Cardiac fibroblast (primary cell): ENCODE measurements around the gene NOTCH1.

Source experiments
- DNase-seq, 2 donors: peaks; one replicate each; pipeline versions ENCODE4 v3.0.0 to v3.0.0-alpha.2; 2010; ENCODE audit warnings: low read depth in 2 of 2
- H3K4me3 ChIP-seq, 2 donors: replicated peaks in 1 of 2; 1 replicate in 1 of 2; 2 replicates in 1 of 2; pipeline ENCODE4 v1.5.1; 2011; ENCODE audit warnings: low read depth in 2 of 2, low read length in 2 of 2, mild to moderate bottlenecking in 2 of 2, moderate library complexity in 1 of 2
- TF ChIP-seq, protein P1 (sequence below): IDR thresholded peaks from one replicate; pipeline ENCODE4 v1.5.1; 2011; ENCODE audit warnings: low read depth, mild to moderate bottlenecking, low read length, inconsistent platforms

NOTCH1 gene

GRCh38 chr9:136481558-136481957 lies 64.3 kb downstream of the NOTCH1 start:
- peak overlapping the region; percentile 75 to 85 for H3K4me3 ChIP-seq
- TF ChIP-seq, protein P1, sequence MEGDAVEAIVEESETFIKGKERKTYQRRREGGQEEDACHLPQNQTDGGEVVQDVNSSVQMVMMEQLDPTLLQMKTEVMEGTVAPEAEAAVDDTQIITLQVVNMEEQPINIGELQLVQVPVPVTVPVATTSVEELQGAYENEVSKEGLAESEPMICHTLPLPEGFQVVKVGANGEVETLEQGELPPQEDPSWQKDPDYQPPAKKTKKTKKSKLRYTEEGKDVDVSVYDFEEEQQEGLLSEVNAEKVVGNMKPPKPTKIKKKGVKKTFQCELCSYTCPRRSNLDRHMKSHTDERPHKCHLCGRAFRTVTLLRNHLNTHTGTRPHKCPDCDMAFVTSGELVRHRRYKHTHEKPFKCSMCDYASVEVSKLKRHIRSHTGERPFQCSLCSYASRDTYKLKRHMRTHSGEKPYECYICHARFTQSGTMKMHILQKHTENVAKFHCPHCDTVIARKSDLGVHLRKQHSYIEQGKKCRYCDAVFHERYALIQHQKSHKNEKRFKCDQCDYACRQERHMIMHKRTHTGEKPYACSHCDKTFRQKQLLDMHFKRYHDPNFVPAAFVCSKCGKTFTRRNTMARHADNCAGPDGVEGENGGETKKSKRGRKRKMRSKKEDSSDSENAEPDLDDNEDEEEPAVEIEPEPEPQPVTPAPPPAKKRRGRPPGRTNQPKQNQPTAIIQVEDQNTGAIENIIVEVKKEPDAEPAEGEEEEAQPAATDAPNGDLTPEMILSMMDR, result no peak
- no peak for DNase-seq

DNA sequence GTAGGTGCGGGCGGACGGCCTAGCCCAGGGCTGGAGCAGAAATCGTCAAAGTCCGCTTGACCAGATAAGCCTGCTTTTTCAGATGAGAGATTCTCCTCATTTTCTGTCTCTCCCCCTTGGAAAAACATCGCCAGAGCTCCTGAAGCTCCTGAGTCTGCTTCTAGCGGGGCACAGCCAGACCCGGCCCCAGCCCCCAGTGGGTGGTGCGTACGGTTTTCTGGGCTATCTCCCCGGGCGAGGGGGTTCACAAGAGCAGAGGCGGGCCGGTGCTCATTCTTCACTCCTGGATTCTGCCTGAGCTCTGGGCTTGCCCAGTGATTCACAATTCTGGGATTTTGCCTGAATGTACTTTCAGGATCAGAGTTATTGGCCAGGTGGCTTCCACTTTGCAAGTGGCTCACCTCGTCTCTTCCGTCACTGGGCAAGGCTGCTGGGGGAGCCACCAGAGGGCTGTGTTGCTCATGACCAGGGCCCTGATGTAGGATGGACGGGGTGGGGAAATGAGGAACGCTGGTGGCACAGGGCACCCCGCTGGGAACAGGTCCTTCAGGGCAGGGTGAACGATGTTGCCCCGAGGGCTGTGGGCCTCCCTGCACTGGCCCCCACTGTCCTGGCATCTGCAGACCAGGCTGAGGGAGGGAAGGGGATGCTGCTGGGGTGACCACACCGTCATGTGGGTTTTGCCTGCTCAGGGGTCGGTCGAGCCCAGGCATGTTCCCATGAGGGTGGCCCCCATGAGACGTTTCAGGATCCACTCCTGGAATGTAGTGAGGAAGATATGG lies 69.3 kb downstream of the NOTCH1 start:
- DNase-seq, result no peak
- no peak overlapping the region for H3K4me3 ChIP-seq
- TF ChIP-seq, protein P1, result no peak

DNA sequence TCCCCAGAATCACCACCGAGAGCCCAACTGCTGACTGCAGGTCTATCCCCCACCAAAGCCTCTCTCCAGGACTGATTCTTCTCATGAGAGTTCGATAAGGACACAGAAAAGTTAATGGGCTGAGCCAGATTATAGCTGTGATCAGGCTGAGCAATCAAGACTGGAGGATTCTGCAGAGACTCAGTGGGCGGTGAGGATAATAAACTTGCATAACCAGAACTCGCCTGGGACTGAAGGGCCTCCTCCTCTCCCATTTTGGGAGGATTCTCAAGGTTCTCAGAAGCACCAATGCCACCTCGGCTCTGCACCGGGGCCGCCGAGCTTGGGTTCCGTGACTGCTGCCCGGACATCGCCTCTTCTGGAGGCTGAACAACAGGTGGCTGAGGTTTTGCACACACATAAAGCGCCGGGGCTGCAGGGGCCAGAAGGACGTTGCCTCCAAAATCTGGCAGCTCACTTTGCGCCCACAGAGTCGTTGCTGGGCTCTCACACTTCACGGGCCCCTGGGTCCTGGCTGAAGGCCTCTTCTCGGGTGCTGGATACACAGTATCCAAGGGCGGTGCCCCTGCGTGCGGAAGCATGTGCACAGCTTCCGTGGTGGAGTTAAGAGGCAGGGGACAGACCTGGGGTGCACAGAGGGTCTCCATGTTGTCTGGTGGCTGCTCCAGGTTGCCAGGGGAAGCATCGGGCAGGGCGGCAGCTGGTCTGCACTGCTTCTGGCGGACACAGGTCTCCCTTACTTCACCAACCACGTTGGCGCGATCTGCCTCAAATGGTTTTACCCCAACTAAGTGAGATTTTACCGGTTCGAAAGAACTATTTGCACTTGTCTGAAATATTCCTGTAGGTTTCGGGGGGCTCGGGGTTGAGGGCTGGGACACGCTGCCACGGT lies 70.6 kb downstream of the NOTCH1 start:
- DNase-seq, result no peak

DNA sequence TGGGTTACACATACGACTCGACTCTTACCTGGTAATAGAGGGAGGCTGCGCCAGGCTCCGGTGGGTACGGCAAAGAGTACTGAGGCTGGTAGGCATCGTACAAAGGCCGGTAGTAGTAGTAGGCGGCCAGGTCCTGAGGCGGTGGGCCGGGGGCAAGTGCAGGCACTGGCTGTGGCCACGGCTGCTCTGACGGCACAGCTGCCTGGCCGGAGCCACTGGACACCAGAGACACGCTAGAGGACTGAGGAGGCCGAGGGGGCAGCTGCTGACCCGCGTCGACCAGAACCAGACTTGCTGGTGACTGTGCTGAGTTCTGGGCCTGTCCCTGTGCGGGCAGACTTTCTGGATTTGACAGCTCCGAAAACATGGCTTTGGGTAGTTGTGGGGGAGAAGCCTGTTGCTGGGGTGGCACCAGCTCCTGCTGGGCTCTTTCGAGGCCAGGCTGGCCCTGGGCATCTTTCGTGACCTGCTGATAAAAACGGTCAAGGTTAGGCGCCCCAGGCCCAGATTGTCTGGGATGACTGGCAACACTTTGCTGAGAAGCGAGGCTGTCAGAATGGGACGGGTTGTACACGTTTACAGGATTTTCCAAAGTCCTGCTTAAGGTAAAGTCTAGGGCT lies 71.7 kb downstream of the NOTCH1 start:
- no peak overlapping the region for H3K4me3 ChIP-seq
- TF ChIP-seq, protein P1, result no peak
- DNase-seq, result no peak

More for the DNA sequence above, 70.6 kb downstream of the NOTCH1 start:
- TF ChIP-seq, protein P1, result no peak
- H3K4me3 ChIP-seq, result no peak overlapping the region

GRCh38 chr9:136473354-136473721 lies 72.5 kb downstream of the NOTCH1 start:
- no peak for DNase-seq
- TF ChIP-seq, protein P1, result no peak

GRCh38 chr9:136472640-136473353 lies 73.1 kb downstream of the NOTCH1 start:
- TF ChIP-seq, protein P1, result no peak
- DNase-seq, result no peak
- H3K4me3 ChIP-seq, result no peak overlapping the region

More at GRCh38 chr9:136473354-136473721, 72.5 kb downstream of the NOTCH1 start:
- H3K4me3 ChIP-seq, result no peak overlapping the region
